Brain pericyte (primary cell): ENCODE data around the gene PTPRG.

Experiments used
- DNase-seq: peaks from one replicate; pipeline ENCODE4 v3.0.0-alpha.2; 2012; ENCODE audit warnings: low read depth, low spot score

The PTPRG gene

DNA sequence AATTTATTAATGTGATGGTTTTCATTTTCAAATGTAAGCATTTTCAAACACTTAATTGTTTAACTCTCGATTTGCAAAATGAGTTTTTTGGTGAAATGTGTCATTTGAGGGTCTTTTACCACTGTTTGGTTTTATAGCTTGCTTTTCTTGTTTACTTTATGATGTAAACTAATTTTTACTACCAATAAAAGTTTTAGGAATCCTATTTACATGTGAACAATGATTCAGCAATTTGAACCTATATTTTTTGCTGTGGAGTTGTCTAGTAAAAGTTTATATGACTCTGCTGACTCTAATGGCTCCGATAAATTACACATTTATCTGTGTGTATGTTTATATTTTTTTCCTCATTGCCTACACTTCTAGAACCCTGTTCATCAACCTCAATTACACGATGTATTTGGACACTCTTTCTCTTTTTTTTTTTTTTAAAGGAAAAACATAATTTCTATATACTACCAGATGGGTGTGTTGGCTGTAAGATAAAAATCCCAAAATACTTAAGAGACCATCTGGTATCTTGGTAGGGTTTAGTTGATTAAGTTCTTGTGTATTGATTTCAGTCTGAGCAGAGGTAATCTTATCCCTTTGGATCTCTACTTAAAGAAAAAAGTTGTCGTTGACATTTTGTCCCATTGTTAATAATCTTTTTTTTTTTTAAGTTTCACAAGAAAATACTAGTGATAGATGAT lies 89.5 kb downstream of the PTPRG start:
- no peak for DNase-seq

DNA sequence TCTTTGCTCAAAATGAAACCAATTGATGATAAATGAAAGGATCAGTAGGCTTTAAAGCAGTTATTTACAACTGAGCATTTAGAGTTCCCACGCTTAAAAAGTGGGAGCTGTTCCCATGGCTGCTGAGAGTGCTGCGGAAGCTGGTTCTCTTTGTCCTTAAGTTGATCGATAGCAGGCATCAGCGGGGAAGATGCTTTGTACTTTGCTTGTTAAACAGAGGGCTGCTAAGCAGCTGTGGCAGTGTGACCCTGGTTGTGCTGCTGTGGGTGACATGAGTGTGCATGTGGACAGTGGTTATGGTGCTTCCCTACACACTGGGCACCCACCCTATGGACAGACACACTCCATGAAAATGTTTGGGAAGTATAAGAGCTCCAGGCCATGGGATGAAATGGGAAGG lies 96.3 kb downstream of the PTPRG start:
- no peak for DNase-seq

DNA sequence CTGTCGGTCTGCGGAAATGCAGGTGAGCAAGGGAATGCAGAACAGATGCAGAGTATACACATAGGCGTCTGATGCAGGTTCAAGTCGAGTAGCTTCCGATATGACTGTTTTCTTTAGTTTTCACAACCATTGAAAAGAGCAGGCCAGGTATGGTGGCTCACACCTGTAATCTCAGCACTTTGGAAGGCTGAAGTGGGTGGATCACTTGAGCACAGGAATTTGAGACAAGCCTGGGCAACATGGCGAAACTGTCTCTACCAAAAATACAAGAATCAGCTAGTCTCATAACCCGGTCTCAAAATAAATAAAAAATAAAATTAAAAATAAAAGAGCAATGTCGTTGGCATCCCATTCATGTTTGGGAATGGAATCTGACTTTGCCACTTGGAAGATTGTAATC lies 101.5 kb downstream of the PTPRG start:
- DNase-seq, result no peak

GRCh38 chr3:61663356-61664104 lies 102.2 kb downstream of the PTPRG start:
- DNase-seq, result no peak

GRCh38 chr3:61664105-61664482 lies 102.7 kb downstream of the PTPRG start:
- peak; percentile 94 for DNase-seq

- DNase-seq, result no peak
Measured at GRCh38 chr3:61665121-61665520, 103.8 kb downstream of the PTPRG start.

GRCh38 chr3:61665987-61666386 lies 104.6 kb downstream of the PTPRG start:
- DNase-seq, result no peak

DNA sequence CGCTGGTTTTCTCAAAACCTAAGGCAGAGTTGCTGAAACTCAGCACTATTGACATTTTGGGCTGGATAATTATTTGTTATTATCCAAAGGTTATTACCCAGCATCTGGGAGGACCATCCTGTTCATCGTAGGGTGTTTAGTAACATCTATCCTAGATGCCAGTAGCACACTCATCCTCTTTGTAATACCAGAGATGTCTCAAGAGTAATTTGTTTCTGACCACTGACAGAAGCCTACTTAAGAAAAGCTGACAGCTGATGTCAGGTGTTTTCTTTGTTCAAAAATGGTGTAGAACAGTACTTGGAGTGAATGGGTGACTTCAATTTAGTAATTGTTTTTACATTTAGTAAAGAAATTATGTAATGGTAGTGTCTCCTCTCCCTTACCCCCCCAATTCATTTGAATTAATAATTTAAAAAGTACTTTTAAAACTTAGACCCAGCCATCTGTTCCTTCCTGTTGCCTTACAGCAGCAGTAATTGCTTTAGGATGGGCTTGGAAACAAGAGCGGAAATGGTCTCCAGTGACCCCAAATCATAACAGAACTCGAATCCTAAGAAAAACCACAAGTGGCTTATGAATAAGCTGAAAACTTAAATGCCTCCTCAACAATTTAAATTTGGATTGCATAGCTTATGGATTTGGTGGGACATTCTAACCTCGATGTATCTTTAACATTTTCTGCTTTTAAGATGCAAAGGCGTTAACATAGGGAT lies 105.4 kb downstream of the PTPRG start:
- DNase-seq, result no peak

- DNase-seq, result no peak
Measured at GRCh38 chr3:61667383-61667782, 106.0 kb downstream of the PTPRG start.

DNA sequence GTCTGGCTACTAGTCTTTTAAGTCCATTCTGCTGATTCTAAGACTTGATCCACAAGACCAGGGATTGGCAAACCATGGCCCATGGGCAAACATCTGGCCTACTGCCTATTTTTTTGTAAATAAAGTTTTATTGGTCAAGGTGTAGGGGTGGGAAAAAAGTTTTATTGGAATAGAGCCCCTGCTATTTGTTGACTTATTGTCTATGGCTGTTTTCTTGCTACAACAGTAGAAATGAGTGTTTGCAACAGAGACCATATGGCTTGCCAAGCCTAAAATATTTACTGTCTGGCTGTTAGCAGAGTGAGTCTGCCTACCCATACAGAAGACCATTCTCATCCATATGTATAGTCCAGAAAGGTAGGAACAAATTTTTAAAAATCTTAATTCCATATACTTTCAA lies 106.4 kb downstream of the PTPRG start:
- no peak for DNase-seq

GRCh38 chr3:61668317-61668864 lies 107.0 kb downstream of the PTPRG start:
- no peak for DNase-seq

DNA sequence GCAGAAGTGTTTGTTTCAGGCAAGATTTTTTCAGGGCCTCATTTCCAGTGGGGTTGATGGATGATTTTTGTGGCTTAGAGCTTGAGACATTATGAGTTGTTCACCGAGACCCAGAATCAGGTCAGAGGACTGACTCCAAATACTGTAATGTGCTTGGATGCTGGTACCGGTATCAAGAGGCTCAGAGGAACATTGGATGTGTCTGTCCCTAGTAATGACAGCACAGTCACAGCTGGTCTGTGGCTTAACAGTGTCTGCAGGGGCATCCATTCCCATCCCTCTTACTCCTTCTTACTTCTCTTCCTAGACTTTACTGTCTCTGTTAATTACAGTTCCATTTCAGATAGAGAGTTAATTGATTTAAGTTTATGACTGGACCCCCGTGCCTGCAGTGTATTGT lies 107.8 kb downstream of the PTPRG start:
- DNase-seq, result no peak

- DNase-seq, result no peak
Measured at GRCh38 chr3:61669668-61670299, 108.4 kb downstream of the PTPRG start.

DNA sequence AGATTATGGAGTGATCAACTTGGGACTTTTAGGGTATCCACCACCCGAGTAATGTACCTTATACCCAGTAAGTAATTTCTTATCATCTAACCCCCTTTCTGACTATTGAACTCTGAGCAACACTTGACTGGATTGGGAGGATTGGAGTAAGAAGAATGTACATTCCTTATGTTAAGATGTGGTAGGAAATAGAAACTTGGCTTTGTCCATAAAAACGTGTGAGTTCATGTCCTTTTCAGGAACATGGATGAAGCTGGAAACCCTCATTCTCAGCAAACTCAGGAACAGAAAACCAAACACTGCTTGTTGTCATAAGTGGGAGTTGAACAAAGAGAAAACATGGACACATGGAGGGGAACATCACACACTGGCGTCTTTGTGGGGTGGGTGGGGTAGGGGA lies 112.3 kb downstream of the PTPRG start:
- DNase-seq, result no peak

- DNase-seq, result no peak
Measured at GRCh38 chr3:61674596-61674995, 113.2 kb downstream of the PTPRG start.

GRCh38 chr3:61679026-61679425 lies 117.7 kb downstream of the PTPRG start:
- DNase-seq, result no peak

- no peak for DNase-seq
Measured at GRCh38 chr3:61680617-61681016, 119.2 kb downstream of the PTPRG start.

- no peak for DNase-seq
Measured at GRCh38 chr3:61681636-61682035, 120.3 kb downstream of the PTPRG start.

DNA sequence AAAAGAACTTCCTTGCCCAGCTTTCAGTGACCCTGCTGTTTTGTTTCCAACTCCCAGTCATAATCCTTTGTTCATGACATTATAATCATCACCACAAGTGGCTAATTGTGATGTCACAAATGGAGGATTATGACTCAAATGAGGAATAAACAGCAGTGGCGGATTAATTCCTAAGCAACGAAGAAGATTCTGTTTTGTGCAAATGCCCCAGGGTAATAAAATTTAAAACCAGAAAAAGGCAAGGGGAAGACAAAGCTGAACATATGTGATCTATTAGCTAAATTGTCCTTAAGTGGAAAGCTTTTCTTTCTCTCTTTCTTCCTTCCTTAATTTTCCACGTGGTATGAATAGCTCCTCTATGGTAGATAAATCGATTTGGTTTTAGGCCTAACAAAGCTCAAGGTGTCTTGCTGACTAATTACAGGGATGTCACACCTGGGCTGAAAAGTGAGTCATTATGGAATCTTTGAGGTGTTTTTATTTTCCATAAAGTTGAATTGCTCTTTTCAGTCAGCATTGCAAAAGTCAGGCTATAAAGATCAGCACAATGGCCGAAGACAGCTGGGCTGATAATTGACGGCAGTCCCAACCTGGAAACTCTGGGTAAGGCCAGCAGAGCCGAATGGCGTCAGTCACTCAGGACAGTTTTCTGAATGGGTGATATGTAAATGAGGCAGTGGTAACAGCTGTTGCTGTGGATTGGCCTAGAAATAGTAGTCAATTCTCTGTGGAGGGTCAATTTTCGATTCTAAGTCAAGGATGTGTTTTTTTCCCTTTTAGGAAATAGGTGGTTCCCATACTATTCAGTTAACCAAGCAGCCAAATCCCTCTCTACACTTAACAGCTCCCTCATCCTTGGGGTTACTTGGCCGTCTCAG lies 121.5 kb downstream of the PTPRG start:
- DNase-seq, result no peak

DNA sequence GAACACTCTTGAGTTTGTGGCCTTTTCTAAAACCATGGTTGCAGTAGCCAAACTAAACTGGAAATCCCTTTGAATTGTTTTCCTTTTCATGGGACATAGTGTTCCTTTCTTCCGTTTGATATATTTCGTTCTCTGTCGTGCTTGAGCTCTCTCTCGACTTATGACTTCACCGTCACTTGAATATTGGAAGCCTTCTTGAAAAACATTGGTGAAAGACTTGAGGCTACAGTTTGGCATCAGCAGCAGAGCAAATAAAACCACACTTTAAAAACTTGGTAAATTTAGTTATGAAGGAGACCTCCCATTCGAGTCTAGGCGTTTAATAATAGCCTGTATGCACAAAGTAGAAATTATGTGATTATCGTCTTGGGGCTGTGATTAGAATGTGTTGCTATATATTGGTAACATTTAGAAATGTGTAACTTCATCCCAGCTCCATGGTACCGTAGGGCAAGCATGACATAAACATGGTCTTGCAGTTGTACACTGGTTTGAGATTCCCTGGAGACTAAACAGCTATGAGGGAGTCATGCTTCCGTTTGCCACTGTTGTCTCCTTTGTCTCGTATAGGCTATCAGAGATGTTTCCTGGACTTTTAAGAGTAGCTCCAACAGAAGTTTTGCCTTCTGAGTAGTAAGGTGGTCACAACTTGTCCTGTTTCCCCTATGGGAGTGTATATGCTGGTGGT lies 122.3 kb downstream of the PTPRG start:
- no peak for DNase-seq
